Stimulated activated CD8-positive, alpha-beta memory T cell treated with anti-CD3 and anti-CD28 coated beads, Interleukin-15, amount 100 ng/mL, for 4 hours (primary cell): ENCODE results near the gene SRM.
"Not testable (repeated sequence)": the region's sequence is repeated elsewhere in the genome, so short reads cannot be mapped to it uniquely, and the experiment has no call there.

Experiments used
- DNase-seq, 2 donors: peaks; one replicate each; pipeline ENCODE4 v3.0.0-alpha.2; 2020; ENCODE audit warnings: low read depth in 2 of 2

The SRM gene

DNA sequence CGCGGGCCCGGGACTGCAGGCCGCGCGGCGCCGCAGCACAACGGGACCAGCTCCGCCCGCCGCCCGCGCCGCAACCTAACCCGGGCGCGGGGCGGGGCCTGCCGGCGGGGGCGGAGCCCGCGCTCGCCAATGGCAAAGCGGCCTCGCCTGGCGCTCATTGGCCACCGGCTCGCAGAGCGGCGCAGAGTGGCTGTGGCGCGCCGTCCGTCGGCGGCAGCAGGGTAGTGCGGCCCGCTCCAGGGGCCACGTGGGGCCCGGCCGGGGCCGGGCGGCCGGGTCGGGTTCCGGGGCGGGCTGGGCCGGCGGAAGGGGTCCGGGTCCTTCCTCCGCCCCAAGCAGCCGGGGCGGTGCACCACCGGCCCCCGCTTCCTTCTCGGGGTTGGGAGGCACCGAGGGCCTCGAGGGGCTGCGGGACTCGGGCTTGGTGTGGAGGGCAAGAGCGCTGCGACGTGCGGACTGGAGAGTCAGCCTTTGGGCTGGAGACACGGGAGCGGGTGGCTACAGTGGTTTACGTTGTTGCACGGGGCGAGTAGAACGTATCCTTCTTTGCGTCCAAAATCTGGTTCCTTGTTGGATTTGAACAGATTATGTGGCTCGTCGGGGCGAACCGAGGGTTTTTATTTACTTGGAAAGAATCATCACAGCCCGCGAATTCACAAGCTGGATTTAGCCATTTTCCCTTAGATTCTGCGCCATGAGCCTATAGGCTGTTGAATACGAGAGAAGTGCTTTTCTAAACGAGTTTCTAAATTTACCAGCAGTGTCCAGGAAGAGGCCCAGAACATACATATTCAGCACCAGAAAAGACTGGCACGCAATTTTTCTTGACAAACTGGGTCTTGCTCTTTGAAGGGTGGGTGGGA lies at the start of gene SRM:
SRM (minus strand) TSS at position 51 of the 863 bp plus-strand sequence. CDS start 75 bp downstream, outside the sequence.
- DNase-seq: peak; percentile 77 to 89

DNA sequence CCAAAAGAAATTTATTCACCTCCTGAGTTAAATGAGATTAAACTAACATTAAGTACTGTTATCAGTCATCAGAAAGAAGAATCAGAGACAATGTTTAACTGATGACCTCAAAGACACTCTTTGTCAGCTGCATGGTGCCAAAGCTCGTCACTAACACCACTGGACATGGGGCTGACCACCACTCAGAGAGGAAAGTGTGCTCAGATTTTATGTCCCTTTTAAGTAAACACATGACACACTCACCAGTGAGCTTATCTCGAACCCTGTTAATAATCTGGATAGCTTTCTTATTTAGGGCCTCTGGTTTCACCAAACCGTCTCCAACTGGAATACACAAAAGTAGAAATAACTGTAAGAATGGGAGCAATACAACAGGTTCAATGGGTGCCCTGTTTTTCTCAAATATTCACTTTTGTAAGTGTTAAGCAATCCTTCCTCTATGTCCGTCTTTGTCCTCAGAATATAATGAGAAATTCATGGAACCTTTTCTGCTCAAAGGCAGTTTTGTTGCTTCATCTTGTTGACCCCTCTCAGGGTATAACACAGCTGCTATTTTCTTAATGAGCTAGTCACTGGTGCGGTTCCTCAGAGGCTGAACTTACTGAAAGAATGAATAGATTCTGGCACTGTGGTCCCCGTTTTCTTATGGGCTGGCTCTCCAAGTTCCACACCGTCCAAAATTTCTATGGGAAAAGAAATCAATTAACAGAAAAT lies 49.4 kb upstream of the SRM start:
- no peak for DNase-seq

DNA sequence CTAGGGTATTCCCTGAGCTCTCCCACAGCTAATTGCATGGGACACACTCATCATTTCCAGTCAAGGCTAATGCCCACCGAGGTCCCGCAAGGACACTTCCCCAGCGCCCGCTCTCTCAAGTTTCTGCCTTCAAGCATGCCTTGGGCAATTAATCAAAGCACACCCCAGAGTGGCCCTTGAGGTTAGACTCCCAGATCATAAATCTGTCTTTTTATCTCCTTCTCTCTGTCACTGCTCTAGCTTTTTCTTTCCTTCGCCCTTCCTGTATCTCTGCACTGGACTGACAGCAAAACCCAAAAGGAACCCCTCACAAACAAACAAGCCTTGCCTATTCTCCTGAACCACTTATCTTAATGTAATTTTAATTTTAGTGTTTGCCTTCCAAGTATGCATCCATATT lies 47.8 kb upstream of the SRM start:
- no peak for DNase-seq

DNA sequence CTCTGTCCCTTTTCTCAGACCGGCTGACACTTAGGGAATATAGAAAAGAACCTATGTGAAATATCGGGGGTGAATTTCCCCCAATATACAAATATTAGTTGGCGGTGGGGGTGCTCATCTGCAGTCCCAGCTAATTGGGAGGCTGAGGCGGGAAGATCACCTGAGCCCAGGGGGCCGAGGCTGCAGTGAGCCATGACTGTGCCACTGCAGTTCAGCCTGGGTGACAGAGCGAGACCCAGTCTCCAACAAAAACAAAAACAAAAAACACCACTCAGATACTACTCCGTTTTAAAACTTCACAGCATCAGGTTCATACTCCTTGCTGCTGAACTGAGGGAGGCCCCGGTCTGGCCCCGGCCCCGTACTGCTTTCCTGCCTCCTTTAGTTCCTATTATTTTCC lies 45.8 kb upstream of the SRM start:
- no peak for DNase-seq

DNA sequence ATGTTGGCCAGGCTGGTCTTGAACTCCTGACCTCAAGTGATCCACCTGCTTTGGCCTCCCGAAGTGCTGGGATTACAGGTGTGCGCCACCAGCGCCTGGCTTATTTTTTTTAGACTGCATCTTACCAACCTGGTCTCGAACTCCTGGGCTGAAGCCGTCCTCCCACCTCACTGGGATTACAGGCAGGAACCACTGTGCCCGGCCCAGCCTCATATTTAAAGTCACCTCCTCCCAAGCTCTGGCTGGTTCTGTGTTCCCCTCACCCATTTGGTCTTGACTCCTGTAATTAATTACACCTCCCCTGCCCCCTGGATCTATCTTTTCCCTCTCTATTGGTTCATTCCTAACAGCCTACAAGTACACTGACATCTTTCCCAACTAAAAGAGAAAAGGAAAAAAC lies 41.5 kb upstream of the SRM start:
- DNase-seq: no peak

DNA sequence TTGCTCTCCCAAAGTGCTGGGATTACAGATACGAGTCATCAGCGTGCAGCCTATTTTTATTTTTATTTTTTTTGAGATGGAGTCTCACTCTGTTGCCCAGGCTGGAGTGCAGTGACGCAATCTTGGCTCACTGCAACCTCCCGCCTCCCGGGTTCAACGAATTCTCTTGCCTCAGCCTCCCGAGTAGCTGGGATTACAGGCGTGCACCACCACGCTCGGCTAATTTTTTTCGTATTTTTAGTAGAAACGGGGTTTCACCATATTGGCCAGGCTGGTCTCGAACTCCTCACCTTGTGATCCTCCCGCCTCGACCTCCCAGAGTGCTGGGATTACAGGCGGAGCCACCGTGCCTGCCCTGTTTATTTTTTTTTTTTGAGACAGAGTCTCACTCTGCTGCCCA lies 41.0 kb upstream of the SRM start:
- not testable (repeated sequence) for DNase-seq

DNA sequence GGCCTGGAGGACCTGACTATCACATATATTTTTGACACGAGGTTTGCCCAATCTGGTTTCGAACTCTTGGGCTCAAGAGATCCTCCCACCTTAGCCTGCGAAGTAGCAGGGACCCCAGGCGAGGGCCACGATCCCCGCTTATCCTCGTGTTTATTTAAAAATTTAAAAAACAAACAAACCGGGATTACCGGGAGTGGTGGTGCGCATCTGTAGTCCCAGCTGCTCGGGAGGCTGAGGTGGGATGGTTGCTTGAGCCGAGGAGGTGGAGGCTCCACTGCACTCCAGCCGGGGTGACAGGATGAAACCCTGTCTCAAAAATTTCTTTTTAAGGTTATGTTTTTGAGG lies 40.3 kb upstream of the SRM start:
- DNase-seq: no peak

DNA sequence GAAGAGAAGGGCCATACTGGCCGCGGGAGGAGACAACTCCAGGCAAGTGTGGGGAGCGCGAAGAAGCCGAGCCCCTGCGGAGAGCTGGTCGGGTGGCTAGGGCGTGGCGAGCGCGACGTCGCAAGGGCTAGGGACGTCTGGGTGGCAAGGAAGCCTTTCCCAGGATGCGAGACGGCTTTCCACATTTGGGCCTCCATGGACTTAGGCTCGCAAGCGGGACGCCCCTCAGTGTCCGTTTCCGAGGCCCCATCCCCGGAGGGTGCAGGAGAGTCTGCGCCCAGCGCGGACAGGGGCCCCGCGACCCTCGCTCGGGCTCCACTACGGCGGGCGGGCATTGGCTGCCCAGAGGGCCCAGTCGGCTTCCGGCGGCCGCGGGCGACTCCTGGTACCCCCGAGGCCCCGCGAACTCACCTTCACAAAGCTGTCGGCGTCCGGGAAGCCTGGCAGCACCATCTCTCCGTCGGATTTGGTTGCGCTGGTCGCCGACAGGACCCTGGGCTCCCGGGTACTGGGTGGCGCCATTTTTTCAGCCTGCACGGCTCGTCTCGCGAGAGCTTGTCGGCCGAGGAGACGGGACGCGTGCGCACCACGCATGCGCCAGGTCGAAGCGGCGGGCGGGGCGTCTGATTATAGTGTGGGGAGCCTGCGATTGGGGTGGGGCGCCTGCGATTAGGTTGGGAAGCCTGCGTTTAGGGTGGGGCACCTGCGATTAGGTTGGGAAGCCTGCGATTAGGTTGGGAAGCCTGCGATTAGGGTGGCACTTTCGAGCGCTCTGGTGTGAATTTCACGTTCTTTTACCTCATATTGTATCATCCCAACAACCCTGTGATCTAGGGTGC lies 39.7 kb upstream of the SRM start, which contains the start of gene EXOSC10:
EXOSC10 (minus strand) TSS at position 560 of the 839 bp plus-strand sequence; CDS start at position 522, 38 bp downstream.
- peak; percentile 91 to 92 for DNase-seq

DNA sequence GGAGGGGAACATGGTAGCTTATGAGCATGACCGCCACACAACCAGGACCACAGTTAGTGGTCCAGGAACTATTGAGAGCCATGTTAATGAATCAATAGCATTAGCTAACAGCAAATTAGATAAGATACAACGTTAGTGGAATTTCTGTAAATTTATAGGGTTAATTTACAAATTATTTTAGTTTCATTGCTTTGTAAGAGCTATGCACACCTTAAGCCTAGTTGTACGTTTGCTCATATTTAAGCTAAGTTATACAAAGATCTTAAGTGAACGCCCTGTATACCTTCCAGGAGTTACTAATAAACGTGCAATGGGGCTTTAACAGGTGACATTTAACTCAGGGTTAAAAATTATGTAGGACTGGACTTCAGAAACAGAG lies 39.1 kb upstream of the SRM start:
- DNase-seq: no peak

DNA sequence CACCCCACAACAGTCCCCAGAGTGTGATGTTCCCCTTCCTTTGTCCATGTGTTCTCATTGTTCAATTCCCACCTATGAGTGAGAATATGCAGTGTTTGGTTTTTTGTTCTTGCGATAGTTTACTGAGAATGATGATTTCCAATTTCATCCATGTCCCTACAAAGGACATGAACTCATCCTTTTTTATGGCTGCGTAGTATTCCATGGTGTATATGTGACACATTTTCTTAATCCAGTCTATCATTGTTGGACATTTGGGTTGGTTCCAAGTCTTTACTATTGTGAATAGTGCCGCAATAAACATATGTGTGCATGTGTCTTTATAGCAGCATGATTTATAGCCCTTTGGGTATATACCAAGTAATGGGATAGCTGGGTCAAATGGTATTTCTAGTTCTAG lies 24.0 kb upstream of the SRM start:
- not testable (repeated sequence) for DNase-seq

DNA sequence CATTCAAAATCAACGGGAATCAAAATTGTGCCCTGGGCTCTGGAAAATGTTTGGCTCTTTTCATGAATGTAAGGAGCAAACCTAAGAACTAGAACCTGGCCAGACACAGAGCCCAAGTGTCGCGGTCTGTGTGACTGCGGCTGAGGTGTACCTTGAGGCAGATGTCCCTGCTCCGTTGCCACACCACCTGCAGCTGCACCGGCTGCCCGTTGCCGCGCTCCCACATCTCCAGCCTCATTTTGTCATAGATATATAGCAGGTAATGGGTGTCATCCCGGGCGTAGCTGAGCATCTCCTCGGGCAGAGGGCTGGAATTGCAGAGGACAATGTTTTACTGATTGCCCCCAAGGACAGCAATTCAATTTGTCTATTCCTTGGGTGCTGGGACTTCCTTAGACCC lies 21.1 kb upstream of the SRM start:
- DNase-seq: no peak

DNA sequence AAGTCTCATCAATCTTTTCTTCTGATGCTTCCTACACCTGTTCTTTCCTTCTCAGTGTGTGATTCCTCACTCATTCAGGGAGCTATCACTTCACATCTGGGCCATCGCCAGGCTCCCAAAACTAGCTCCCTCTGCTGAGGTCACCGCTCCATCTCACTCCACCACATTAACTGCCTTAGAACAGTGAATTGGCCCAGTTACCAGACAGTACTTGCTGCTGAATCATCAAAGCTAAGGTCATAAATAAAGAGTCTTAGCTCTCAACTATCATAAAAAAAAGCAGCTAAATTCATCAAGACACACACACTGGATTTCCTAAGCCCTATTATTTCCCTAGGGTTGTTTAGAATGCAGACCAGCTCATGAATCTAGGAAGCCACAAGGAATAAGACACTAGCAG lies 18.8 kb upstream of the SRM start:
- no peak for DNase-seq

DNA sequence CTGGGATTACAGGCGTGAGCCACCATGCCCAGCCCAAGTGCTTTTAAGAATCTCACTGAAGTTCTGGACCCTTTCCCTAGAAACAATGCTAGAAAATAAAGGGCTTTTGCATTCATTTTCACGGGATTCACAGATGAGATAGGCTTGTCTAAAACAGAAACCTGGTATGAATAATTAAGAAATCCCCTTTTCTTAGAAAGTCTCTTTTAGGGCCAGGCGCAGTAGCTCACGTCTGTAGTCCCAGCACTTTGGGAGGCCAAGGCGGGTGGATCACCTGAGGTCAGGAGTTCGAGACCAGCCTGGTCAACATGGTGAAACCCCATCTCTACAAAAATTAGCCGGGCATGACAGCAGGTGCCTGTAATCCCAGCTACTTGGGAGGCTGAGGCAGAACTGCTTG lies 13.6 kb upstream of the SRM start:
- not testable (repeated sequence) for DNase-seq

DNA sequence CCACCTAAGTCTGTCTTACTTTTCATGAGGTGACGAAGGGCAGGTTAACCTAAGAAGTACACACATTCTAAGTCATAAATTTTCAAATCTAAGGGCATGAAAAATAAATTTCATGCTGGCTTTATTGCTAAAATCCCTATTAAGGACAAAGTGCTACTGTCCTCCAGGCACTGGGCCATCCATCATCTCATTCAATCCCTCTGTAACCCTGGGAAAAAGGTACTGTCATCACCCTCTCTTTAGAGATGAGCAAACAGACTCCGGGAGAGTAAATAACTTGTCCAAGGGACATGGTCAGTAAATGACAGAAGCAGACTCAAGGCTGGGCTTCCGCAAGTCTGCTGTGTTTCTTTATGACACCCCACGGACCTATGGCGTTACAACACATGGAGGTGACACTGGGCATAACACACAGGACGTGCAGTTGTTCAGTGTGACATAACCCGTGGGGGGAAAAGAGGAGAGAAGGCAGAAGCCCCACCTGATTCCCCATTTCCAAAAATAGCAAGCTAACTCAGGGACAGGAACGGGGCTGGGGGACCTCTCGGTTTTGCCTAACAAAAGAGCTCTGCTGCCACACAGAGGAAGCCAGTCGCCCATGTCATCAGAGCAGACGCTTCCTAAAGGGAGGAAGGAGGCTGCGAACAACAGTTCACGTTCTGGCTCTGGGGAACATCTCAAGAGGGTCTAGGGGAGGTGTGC lies 12.5 kb upstream of the SRM start:
- DNase-seq: no peak

DNA sequence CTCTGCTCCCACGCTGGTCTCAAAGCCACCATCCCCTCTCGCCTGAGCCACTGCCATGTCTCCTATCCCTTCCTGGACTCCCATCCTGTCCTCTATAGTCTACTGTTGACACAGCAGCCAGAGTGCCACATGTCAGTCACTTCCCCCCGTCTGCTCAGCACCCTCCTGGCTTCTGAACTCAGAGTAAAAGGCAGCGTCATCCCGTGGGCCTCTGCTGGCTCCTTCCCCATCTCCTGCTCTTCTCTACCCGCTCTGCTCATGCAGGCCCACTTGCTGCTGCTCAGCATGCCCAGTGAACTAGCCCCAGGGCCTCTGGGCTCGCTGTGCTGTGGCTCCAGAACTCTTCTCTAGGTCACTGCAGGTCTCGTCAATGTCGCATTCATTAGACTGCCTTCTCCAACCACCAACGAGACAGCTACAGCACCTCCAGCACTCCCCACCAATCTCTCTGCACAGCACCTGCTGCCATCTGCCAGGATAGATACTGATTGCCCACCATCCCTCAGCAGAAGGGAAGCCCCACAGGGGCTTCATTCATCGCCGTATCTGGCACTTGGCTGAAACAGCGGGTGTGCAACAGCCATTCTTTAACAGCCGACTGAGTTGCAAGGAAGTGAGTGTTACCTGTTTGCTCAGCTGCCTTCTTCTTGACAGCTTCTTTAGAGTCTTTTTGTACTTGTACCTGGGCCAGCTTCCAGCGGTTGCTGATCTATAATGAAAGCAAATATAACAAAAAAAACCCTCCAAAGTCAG lies 11.8 kb upstream of the SRM start:
- no peak for DNase-seq

DNA sequence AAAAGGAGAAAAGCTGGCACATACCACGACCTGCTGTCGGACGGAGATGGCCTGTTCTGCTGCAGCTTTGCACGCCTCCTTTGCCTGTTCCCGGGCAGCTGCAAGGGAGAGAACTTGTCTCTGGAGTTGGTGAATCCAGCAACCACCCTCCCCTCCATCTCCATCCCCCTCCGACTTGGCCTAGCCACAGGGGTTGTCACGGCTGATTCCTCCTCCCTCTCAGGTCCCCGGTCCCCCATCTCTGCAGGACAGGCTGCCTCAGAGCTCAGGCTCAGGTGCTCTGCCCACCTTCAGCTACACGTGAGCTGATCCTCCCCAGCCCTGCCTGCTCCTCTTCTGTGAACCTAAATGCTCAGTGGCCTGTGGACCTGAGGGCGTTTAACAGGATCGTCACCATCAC lies 11.1 kb upstream of the SRM start:
- DNase-seq: no peak

DNA sequence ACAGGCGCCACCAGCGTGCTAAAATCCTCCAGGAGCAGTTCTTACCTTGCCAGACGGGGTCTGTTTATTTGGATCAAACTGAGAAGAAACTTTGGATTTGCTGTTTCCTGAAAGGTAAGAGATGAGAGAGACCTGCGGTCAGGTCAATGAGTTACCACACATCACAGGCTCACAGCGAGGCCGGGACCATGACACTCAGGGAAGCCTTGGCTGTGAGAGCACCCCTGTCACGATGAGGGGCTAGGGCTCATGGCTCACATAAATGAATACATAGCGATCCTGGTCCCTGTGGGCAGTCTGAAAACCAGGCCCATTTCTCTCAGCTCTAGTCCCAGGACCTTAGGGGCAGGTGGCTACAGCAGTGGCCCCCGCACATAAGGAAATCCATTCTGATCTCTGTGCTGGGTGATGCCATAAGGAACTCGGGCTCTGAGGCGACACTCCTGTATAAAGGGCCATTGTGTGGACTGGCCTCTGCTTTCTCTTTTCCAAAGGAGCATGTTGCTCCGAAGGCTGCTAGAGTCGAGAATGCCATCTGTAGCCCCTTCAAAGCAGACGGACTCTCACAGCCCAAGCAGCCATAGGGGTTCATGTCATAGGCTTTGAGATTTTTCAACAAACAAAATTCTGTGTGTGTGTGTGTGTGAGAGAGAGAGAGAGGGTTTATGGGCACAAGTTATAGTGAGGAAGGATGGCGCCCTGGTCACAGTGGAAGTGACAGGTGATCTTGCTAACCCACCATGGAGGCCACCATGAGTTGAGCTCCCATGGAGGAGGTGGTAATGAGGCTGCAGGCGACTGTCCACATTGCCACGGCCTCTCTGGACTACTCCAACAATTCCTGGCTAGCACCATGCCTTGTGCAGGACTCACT lies 9.0 kb upstream of the SRM start:
- no peak for DNase-seq

DNA sequence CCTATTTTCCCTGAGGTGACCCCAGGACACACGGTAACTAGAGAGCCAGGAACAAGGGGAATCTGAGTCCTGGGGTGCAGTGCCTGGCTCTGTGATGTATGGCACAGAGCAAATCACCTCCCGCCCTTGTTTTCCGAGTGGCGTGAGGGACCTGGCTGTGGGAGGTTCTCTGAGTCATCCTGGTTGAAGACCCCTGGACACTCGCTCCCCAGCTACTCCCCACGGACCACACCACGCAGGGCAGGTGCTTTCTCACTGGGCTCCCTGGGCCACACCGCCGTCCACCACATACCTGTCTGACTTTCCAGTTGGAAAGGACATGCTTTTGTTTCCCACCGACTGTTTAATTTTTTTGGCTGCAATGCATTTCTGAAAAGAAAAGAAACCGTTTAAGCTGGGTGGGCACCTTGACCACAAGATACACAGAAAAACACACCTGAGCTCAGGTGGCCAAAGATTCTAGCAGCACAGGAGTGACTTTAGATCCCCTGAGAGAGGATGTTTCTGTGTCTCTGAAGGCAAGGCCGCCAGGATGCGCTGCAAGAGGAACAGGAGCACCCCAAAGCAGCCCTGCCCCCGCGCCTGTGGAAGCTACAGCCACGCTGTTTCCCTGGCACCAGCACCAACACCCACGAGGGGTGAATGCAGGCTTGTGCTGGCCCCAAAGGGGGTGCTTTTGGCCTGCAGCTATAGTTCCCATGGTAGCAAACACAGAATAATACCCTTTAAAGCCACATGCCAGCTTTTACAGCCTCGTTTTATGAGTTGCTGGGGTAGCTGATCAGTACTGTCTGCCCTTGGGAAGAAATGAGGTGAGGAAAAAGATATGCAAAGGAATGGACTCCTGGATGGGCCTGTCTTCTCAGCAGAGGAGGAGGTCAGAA lies 8.1 kb upstream of the SRM start:
- no peak for DNase-seq

DNA sequence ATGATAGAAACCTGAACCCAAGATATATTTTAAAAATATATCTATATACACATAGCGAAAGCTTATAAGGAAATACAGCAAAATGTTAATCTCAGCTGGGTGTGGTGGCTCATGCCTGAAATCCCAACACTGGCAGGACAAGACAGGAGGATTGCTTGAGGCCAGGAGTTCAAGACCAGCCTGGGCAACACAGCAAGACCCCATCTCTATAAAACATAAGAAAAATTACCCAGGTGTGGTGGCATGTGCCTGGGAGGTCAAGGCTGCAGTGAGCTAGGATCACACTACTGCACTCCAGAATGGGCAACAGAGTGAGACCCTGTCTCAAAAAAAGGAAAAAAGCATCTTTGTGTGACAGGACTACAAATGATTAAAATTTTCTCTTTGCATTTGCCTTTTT lies 6.0 kb upstream of the SRM start:
- no peak for DNase-seq
